BLaER1 (cell line): ENCODE results near the gene ARL14EP.

Experiments used
- H3K27ac ChIP-seq: shearing (Covaris generic); formaldehyde crosslinking; 2 replicates; pipeline ENCODE4 v1.8.1; 2022
- H3K27me3 ChIP-seq: shearing (Covaris generic); formaldehyde crosslinking; 2 replicates; pipeline ENCODE4 v1.8.1; 2022
- H3K36me3 ChIP-seq: shearing (Covaris generic); formaldehyde crosslinking; 2 replicates; pipeline ENCODE4 v1.8.1; 2022
- H3K4me1 ChIP-seq: shearing (Covaris generic); formaldehyde crosslinking; 2 replicates; pipeline ENCODE4 v1.8.1; 2022
- H3K4me2 ChIP-seq: shearing (Covaris generic); formaldehyde crosslinking; 2 replicates; pipeline ENCODE4 v1.8.1; 2022
- H3K4me3 ChIP-seq: shearing (Covaris generic); formaldehyde crosslinking; 2 replicates; pipeline ENCODE4 v1.8.1; 2022
- H3K9ac ChIP-seq: shearing (Covaris generic); formaldehyde crosslinking; 2 replicates; pipeline ENCODE4 v1.8.1; 2022
- H3K9me3 ChIP-seq: shearing (Covaris generic); formaldehyde crosslinking; 2 replicates; pipeline ENCODE4 v1.8.1; 2022
- H4K20me1 ChIP-seq: shearing (Covaris generic); formaldehyde crosslinking; 2 replicates; pipeline ENCODE4 v1.8.1; 2022
- Cebpa-rat ChIP-seq: shearing (Covaris generic); IDR thresholded peaks from 2 replicates; pipeline ENCODE4 v1.8.1; 2022

Gene ARL14EP

DNA sequence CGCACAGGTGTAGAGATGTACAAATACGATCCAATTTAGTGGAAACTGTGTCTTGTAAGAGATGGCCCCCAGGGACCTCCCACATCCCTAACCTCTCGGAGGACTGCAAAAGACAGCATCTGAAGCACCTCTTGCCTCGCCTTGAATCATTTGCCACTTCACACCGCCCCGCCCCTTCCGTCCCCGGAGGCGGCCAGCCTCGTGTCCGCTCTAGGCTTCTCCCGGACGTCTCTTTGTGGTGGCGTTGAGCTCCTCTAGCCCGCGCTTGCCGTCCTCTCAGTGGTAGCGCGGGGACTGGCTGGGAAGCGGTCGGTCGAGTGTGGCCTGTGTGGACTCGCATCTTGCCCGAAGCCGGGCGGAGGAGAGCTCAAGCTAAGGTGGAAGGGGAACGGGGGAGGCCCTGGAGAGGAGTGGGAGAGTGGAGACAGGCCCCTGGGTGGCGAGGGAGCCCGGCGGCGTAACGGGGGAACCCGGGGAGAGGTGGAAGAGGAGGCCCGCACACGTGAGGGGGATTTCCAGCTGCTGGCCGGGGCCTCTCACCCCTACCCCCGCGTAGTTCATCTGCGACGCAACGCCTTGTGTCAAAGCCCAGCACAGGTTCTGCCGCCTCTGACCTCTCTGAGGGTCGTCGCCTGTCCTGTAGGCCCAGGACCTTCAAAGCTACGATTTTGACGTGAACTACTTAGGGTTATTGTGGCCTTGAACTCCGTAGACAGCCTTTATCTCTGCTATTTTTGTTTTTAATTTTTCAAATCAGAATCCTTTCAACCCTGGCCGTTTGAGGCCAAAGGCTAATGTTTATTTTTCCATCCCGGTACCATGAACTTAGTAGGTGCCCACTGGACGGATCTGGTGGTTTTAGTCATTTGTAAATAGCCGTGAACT lies at the start of gene ARL14EP:
ARL14EP (plus strand) TSS at position 279 of the 885 bp plus-strand sequence. CDS start 7,845 bp downstream, outside the sequence.
- Histone ChIP-seq H3K36me3 (peaks cover 16% of the 10 kb centered on the region; the same call in 1 of the 2 replicates), H3K4me1 (peaks cover 42% of the 10 kb centered on the region), H3K9ac (peak within 1 kb of the TSS; percentile 99), H3K9me3 (no peaks in the 10 kb centered on the region), H3K27me3 (no peaks in the 10 kb centered on the region), H4K20me1 (peaks cover 42% of the 10 kb centered on the region), H3K27ac (peak within 1 kb of the TSS; percentile 98), H3K4me3 (peak within 1 kb of the TSS; percentile 88), H3K4me2 (peak within 1 kb of the TSS; percentile 85)
- TF ChIP-seq Cebpa-rat, result no peak

DNA sequence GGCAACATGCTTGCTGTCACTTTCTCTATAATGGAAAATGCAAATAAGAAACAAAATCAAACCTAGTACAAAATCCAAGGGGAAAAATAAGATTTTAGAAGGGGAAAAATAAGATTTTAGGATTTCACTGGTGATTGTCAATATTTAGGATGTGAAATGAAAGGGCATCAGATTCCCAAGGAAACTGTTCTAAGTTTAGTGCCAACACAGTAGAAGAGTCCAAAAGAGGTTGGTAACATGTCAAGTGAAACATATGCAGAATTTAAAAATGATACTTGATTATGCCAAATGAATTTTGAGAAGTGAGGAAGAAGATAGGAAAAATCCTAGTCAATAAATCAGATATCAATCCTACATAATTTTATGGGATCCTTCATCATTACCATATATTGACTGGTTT lies 45.7 kb upstream of the ARL14EP start:
- H3K9ac ChIP-seq, result no peak overlapping the region
- H4K20me1 ChIP-seq, result no peaks in the 10 kb centered on the region
- no peaks in the 10 kb centered on the region for H3K36me3 ChIP-seq

DNA sequence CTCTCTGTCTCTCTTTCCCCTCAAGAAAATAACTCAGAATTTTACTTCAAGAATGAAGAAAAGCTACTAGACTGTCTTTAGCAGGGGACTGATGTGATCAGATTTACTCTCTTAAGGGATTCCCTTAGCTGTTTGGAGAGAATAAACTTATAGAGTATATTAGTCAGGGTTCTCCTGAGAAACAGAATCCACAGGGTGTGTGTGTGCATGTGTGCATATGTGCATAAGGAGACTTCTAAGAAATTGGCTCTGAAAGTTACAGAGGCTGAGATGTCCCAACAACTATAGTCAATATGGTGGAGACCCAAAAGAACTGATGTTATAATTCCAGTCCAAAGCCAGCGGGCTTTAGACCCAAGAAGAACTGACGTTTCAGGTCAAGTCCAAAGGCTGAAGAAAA lies 43.1 kb upstream of the ARL14EP start:
- no peak overlapping the region for H3K4me2 ChIP-seq
- H3K4me3 ChIP-seq, result no peak overlapping the region
- no peak overlapping the region for H3K27ac ChIP-seq
- no peaks in the 10 kb centered on the region for H3K27me3 ChIP-seq
- no peak for TF ChIP-seq Cebpa-rat
- no peaks in the 10 kb centered on the region for H3K9me3 ChIP-seq
- H3K4me1 ChIP-seq, result peaks cover 13% of the 10 kb centered on the region
- H3K36me3 ChIP-seq, result no peaks in the 10 kb centered on the region
- no peak overlapping the region for H3K9ac ChIP-seq
- no peaks in the 10 kb centered on the region for H4K20me1 ChIP-seq

More for the DNA sequence above, 45.7 kb upstream of the ARL14EP start:
- no peak for TF ChIP-seq Cebpa-rat
- no peaks in the 10 kb centered on the region for H3K9me3 ChIP-seq
- H3K4me2 ChIP-seq, result no peak overlapping the region
- H3K27ac ChIP-seq, result no peak overlapping the region
- H3K4me1 ChIP-seq, result peaks cover 10% of the 10 kb centered on the region
- no peak overlapping the region for H3K4me3 ChIP-seq
- H3K27me3 ChIP-seq, result no peaks in the 10 kb centered on the region

DNA sequence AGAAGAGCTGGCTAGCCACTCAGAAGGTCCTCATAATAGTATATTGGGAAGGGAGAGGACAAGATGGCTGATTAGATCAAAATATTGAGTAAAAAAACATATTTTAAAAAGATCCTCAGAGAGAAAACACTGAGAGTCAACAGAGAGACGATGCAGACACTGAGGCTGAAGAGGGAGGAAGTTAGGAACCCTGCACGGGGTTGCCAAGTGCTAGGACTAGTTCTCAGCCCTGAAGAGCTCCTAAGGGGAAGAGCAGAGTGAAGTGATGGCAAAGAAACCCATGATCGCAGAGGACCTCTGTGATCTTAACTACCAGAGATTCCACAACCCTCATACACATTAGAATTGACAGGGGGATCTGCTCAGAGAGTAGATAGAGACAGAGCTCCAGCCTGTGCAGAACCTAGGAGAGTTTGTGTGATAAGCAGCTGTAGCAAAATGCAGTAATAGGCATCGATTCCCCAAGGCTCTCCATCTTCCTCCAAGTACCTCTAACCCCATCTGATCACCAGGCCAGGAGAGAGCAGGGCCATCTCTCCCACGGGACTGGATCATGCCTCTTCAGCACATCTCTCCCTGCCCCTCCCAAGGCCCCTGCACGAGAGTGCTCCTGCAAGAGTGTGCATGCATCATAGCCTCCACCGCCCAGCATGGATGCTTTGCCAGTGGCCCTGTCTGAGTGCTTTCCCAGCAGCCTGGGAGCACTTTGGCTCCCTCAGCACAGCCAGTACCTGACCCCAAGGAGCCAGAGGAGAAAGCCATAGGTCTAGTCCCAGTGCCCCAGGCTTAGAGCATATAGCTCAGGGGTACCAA lies 41.2 kb upstream of the ARL14EP start:
- Histone ChIP-seq H3K9me3 (no peaks in the 10 kb centered on the region), H3K27ac (peak overlapping the region; percentile 52; the same call in 1 of the 2 replicates), H3K36me3 (no peaks in the 10 kb centered on the region), H3K9ac (no peak overlapping the region), H3K4me2 (peak overlapping the region; percentile 80), H3K4me3 (no peak overlapping the region), H4K20me1 (no peaks in the 10 kb centered on the region), H3K4me1 (peaks cover 13% of the 10 kb centered on the region), H3K27me3 (no peaks in the 10 kb centered on the region)
- TF ChIP-seq Cebpa-rat, result no peak

DNA sequence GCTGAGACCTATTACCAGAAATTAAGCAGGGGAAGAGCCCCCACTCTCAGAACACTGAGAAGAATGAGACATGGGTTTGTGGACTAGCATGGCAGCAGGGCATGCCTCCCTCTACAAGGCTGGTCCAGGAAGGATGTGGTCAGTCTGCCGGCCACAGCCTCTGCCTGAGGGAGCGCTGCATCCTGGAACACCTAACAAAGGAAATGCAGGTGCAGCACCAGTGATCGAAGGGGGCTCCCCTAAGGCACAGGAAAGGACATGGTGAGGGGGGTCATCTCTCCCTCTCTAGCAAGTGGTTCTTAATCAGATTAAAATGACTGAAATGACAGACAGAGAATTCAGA lies 40.6 kb upstream of the ARL14EP start:
- TF ChIP-seq Cebpa-rat, result no peak
- H3K4me2 ChIP-seq, result peak overlapping the region; percentile 80
- peak overlapping the region; percentile 52; the same call in 1 of the 2 replicates for H3K27ac ChIP-seq
- no peak overlapping the region for H3K9ac ChIP-seq
- H4K20me1 ChIP-seq, result no peaks in the 10 kb centered on the region
- no peaks in the 10 kb centered on the region for H3K27me3 ChIP-seq
- H3K36me3 ChIP-seq, result no peaks in the 10 kb centered on the region
- no peaks in the 10 kb centered on the region for H3K9me3 ChIP-seq
- H3K4me1 ChIP-seq, result peaks cover 13% of the 10 kb centered on the region
- H3K4me3 ChIP-seq, result no peak overlapping the region

DNA sequence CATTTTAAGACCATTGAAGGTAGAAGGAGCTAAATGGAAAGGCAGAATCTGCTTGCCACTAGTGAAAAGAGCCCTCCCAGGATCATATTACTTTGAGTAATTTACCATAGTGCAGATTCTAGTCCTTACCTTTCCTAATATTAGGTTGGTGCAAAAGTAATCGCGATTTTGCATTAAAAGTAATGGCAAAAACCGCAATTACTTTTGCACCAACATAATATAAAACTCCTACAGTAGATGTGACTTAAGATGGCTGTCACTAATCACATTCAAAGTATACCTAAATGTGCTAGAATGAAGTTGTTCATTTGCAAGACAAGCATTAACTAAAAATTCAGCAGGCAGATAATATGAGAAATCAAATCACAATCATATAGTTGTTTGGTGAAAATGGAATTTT lies 38.1 kb upstream of the ARL14EP start:
- Histone ChIP-seq H3K9me3 (no peaks in the 10 kb centered on the region), H4K20me1 (no peaks in the 10 kb centered on the region), H3K27ac (no peak overlapping the region), H3K4me1 (peaks cover 13% of the 10 kb centered on the region), H3K4me2 (no peak overlapping the region), H3K27me3 (no peaks in the 10 kb centered on the region), H3K9ac (no peak overlapping the region), H3K4me3 (no peak overlapping the region), H3K36me3 (no peaks in the 10 kb centered on the region)
- no peak for TF ChIP-seq Cebpa-rat

DNA sequence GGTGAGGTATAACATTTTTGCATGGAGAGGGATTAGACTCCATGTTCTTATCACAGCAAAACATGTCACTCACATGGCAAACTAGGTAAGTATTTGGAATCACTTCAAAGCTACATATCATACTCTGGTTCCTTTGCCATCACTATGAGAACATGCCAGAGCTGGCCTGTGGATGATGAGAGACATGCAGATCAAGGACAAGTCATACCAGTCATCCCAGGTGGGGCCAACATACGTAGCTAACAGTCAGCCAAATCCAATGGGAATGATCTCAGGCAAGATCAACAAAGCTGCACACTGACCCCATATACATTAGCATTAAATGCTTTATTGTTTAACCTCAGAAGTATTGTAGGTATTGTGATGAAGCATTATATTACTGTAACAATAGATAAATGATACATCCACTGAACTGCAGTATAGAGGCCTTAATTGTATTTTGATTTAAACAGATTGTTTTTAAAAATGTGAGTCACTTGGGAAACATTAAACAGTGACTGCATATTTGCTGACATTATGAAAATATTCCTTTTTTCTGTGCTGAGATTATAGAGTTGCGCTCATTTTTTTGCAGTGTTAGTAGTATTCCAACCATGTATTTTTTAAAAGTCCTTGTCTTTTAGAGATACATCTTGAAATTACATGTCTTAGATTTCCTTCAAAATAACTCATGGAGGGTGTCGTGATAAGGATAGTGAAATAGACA lies 37.3 kb upstream of the ARL14EP start:
- H3K36me3 ChIP-seq, result no peaks in the 10 kb centered on the region
- no peak overlapping the region for H3K4me3 ChIP-seq
- no peaks in the 10 kb centered on the region for H4K20me1 ChIP-seq
- no peaks in the 10 kb centered on the region for H3K9me3 ChIP-seq
- no peak for TF ChIP-seq Cebpa-rat
- H3K4me2 ChIP-seq, result no peak overlapping the region
- H3K9ac ChIP-seq, result no peak overlapping the region
- no peaks in the 10 kb centered on the region for H3K27me3 ChIP-seq
- H3K4me1 ChIP-seq, result peaks cover 13% of the 10 kb centered on the region
- H3K27ac ChIP-seq, result no peak overlapping the region

DNA sequence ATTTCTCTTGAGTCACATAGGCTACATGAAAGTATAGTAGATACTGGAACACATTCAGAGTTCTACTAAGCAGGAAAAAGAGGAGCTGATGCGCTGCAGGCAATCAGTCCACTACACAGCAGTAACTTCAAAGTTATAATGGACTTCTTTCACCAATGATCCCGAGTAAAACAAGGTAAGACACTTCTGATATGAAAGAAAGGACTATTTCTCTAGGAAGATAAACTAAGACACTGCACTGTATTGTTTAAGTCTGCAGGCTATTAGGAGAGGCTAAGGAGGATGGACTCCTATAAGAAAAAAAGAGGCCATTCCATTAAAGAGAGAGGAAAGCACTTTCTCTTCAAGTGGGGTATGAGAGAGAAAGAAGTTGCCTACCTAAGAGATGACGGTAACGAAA lies 31.6 kb upstream of the ARL14EP start:
- H3K36me3 ChIP-seq, result no peaks in the 10 kb centered on the region
- no peaks in the 10 kb centered on the region for H3K27me3 ChIP-seq
- H3K9ac ChIP-seq, result no peak overlapping the region
- TF ChIP-seq Cebpa-rat, result no peak
- no peaks in the 10 kb centered on the region for H4K20me1 ChIP-seq
- H3K4me3 ChIP-seq, result no peak overlapping the region
- no peak overlapping the region for H3K4me2 ChIP-seq
- no peaks in the 10 kb centered on the region for H3K4me1 ChIP-seq
- no peaks in the 10 kb centered on the region for H3K9me3 ChIP-seq
- no peak overlapping the region for H3K27ac ChIP-seq

DNA sequence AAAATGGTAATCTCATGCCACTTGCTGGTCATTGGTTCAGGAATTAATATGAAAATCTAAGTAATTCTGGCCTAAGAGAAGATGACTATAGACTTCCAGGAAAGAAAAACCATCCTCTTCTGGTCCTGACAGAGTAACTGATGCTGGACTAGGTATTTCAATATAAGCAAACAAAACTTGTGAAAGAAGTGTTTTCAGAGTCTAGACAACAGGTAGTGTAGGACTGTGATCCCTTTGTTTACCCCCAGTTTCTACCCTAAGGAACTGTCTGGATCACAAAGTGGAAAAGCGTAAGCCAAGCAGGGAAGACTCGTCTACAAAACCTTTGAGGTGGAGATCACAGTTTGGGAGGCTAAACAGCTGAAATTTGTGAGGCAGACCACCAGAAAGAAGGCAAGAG lies 30.4 kb upstream of the ARL14EP start:
- TF ChIP-seq Cebpa-rat, result no peak
- no peak overlapping the region for H3K4me3 ChIP-seq
- no peaks in the 10 kb centered on the region for H3K27me3 ChIP-seq
- no peaks in the 10 kb centered on the region for H4K20me1 ChIP-seq
- H3K9me3 ChIP-seq, result no peaks in the 10 kb centered on the region
- no peaks in the 10 kb centered on the region for H3K4me1 ChIP-seq
- H3K36me3 ChIP-seq, result no peaks in the 10 kb centered on the region
- H3K27ac ChIP-seq, result no peak overlapping the region
- no peak overlapping the region for H3K9ac ChIP-seq
- H3K4me2 ChIP-seq, result no peak overlapping the region
